HG02981 (cell line): ENCODE data around the gene APOL2.
"Not testable (repeated sequence)": the region's sequence is repeated elsewhere in the genome, so short reads cannot be mapped to it uniquely, and the experiment has no call there.

Source experiments
- ATAC-seq: cut with Tn5 transposase; IDR thresholded peaks from one replicate; pipeline ENCODE4 v1.9.1; 2021; ENCODE audit warnings: mild to moderate bottlenecking, moderate library complexity; ENCODE audit not compliant: unreplicated experiment

The APOL2 gene

DNA sequence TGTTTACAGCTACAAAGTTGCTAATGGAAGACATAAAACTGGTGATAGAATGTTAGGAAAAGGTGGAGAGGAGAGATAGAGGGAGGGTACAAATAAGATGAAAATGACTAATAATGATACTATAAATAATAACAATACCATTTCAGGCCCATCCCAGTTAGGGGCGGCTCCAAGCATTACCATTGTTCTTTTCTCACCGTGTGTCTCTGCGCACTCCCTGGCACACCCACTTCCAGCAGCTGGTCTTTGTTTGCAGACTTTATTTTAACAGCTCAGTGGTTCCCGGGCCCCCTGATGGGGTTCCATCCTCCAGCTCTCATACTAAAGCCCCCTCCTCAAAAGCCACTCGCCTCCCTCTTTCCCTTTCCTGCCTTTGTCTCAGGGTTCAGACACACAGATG lies 38.3 kb downstream of the APOL2 start:
- not testable (repeated sequence) for ATAC-seq

GRCh38 chr22:36199001-36199551 lies 40.3 kb downstream of the APOL2 start:
- no peak for ATAC-seq

DNA sequence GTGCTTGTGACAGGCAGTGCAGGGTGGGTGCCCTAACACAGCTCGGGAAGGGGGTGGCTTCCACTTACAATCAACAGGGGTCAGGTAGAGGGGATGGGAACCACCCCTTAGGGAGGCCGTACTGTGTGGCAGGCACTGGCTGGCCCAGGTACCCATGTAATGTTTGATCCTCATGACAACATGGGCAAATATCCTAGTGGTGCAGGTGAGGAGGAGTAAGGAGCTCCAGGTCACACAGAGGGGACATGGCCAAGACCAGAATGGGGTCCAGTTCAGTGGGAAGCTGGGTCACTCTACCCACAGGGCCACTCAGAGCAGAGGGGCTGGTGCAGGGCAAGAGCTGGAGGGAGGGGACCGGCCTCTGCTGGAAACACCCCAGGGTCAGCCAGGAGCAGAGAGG lies 40.8 kb downstream of the APOL2 start:
- ATAC-seq: no peak

DNA sequence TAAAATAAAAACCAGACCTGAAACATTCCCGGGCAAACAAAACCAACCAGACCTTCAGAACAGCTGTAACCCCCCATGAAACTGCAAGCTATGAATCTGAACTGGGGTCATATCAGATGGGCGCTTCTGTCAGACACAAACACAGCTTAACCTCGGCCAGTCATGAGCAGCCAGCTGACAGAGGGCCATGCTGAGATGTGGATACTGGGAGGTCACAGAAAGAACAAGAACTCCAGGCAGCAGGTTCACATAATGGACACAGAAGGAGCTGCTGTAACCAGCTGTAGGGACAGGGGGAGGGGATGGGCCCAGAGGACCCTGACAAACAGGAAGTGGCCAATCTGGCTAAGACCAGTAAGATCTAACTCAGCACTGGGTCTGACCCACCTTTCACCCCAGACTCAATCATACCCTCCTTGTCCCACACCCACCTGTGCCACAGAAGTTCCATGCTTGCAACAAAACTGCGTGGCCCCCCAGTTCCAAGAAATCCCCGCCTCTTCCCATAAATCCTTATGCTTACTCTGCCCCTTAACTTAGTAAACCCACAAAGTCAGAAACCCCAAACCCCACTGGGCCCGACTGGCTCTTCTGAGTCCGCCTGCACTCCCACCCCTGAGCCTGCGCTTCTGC lies 41.7 kb downstream of the APOL2 start:
- ATAC-seq: no peak

- no peak for ATAC-seq
Observed at GRCh38 chr22:36197065-36197440, 42.3 kb downstream of the APOL2 start.

DNA sequence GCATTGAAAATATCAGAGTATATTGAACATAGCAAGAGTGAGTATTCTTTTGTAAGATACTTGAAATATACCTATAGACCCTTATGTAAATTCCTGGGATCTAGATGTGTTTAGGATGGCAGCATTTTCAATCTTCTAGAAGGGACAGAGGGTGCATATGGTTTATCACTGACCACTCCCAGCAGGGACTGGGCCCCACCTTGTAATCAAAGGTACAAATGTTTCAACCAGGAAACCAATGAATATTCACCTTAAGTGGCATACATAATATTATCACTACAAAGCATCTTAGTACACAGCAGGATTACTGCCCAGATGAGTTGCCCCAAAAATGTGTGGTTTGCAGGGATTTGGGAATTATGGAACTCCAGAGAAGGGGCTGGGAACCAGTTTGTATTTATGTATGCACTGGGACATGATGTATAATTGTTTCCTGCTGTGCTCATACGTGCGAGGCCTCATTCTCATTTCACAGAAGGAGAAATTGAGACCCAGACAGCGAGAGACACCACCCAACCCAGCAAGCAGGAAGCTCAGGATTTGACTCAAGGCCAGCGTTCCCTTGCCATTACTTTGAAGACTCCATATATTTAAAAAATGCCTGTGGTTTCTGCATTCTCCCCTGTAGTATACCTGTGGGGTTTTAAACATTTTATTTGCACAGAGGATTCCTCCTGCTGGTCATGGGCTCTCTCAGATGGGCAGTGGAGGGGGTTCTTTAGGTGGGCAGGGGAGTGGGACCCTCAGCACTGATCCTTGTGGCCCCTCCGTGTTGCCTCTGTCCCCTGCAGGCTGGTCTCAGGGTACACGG lies 42.9 kb downstream of the APOL2 start:
- no peak for ATAC-seq

DNA sequence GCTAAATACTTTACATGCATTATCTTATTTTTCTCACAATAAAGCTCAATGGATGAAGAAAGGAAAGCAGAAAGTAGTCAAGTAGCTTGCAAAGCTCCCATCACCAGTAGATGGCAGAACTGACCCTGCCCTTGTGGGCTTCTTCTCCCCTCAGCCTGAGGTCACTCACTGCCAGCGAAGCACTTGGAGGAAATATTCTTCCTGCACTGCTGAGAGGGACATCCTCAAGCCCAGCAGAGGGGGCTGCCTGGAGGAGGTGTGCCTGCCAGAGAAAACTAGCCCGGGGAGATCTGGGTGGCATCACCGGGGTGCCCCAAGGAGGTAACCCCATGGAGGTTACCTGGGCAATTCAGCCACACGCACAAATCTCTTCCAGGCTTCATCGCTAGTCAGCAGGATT lies 44.4 kb downstream of the APOL2 start:
- ATAC-seq: no peak

- no peak for ATAC-seq
Observed at GRCh38 chr22:36194385-36194784, 44.9 kb downstream of the APOL2 start.

DNA sequence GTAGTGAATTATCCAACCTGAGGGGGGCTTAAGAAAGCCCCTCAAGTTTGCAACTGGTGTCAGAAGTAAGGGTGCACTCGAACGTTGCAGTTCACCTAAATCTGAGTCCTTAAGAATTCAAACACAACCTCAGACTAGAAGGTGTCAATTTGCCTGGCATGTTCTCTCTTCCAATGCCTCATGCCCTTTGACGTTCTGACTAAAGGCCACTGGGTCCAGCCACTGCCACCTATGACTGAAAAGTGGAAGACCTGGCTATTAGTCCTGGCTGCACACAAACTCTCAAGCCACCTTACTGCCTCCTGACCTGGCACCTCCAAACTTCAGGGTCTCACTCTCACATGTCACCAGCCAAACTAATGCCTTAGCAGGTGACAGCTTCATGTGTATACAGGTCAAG lies 45.8 kb downstream of the APOL2 start:
- no peak for ATAC-seq

- no peak for ATAC-seq
Observed at GRCh38 chr22:36193171-36193570, 46.2 kb downstream of the APOL2 start.

DNA sequence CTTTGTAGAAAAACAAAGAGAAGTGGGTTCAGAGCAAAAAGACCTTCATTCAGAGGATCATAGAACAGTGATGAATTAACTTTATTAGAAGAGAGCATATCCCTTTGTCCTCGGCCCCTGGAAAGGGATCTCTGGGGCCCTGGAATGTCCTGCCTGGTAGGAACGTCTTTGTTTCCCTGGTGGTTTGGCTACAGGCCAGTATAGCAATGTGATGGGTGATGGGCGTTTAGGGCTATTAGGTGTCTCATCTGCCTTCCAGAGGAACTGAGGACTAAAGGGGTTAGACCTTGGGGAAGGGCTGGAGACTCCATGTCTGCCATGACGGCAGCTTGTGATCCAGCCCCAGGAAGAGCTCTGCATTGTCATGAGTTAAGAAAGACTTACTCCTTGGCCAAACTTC lies 46.8 kb downstream of the APOL2 start:
- no peak for ATAC-seq

GRCh38 chr22:36191106-36191836 lies 48.1 kb downstream of the APOL2 start:
- ATAC-seq: no peak

DNA sequence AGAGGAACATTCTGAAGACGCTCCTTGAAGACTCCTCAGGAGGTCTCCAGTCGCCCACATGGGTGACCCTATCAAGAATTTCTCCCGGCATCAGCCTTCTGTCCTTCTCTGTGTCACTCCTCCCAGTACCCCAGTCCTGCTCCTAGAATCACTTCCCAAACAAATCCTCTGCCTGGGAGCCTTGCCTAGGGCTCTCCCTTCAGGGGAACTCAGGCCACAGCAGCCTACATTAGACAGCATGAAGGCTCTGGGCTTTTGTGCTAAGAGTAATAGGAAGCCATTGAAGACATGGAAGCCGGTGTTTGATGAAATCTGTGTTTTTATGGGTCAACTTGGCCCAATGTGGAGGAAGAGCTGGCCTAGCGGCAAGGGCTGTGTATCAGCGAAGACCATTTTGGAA lies 51.5 kb downstream of the APOL2 start:
- ATAC-seq: not testable (repeated sequence)

GRCh38 chr22:36185828-36186624 lies 53.3 kb downstream of the APOL2 start:
- no peak for ATAC-seq

DNA sequence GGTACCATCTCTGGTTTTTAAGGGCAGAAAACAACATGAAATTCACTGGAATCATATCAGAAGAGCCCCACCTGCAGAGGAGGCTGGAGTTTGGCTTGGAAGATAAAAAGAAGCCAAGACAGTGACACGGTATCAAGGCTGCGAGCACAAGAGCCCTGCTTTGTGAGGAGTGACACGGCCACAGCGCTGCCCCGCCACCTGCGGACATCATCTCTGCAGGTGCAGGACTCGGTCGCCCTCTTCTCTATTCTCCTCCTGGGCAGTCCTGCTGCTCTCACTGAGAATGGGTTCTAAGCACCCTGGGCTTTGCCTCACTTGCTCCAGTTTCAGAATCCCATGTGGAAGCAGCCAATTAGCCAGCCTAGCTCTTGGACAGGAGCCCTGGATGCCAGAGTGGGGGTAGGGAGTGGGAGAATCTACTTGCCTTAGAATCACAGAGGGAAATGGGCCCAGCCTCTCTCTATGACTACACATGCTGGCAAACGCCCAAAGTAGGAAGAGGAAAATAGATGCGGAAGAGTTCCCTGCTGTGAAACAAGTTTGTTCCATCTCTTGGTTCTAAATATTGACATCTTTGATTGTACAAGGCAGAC lies 54.8 kb downstream of the APOL2 start:
- no peak for ATAC-seq

GRCh38 chr22:36183446-36183845 lies 55.9 kb downstream of the APOL2 start:
- ATAC-seq: no peak

DNA sequence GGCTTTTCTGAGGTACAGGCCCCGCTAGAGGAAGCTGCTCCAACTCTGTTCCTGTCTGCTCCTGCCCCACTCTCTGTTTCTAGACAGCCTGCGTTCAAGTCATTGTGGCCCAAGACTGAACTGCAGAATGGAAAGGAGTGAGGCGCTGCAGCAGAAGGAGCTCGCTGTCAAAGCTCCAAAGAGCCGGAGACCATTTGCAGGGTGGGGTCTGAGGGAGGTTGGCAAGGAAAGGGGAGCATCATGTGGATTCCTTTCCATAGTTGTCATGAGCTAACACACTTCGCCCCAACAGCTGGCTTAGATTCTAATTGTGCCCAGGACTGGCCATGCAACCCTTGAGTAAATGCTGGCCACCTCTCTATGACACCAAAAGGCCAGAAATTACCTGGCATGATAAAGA lies 56.5 kb downstream of the APOL2 start:
- ATAC-seq: no peak

DNA sequence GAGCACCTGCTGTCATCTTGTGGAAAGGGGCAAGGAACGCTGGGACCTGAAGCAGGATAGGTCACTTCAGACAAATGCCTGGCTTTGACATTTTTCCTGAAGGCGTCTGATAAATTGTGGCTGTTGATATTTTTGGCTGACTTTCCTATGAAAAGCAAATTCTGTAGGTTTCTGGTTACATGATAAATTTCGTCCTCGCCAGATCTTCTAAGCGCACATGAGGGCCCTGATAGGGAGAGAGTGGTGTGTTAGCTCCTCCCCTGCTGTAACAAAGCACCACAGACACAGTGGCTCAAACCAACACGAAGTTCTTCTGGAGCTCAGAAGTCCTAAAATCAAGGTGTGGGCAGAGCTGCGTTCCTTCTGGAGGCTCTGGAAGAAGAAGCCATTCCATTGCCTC lies 57.3 kb downstream of the APOL2 start:
- no peak for ATAC-seq

DNA sequence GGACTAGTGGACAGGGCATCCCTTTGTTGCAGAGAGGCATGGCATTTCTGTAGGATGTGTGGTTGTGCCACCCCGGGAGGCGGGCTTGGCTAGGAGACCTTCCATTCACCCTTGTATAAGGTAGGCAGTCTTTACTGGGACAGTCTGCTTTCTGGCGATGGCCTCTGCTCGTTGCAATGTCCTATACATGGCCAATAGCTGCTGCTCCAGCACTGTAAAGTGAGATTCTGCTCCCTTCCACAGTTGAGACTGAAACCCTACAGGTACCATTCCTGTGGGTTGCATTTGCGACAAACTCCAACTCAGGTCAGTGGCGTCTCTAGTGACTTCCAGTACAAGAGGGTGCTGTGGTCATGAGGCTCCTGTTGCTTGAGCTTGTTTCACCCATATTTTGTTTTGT lies 58.4 kb downstream of the APOL2 start:
- ATAC-seq: no peak

- no peak for ATAC-seq
Observed at GRCh38 chr22:36180038-36180880, 59.1 kb downstream of the APOL2 start.
